GM18907 (cell line): ENCODE data around the gene ACY1.
"Not testable (repeated sequence)": the region's sequence is repeated elsewhere in the genome, so short reads cannot be mapped to it uniquely, and the experiment has no call there.

Experiments
- ATAC-seq: cut with Tn5 transposase; IDR thresholded peaks from one replicate; pipeline ENCODE4 v1.9.1; 2021; ENCODE audit warnings: mild to moderate bottlenecking, moderate library complexity; ENCODE audit not compliant: unreplicated experiment

Gene ACY1

DNA sequence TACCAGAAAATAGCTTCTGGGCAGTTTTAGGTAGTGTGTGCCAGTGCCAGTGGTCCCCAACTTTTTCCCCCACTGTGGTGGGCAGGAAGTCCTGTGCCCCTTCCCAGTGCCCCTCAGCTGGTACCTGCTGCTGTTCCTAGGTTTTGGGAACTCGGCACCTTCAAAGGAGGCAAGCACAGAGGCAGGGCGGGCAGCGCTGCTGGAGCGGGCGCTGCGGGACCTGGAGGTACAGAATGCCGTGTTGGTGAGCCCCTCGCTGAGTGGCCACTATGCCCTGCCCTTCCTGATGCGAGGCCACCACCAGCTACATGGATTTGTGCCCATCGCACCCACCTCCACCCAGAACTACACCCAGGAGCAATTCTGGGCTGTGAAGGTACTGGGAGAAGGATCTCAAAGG lies 3.1 kb upstream of the ACY1 start:
- ATAC-seq: no peak

GRCh38 chr3:51982352-51982837 lies 940 bp upstream of the ACY1 start:
- ATAC-seq: peak; percentile 55

- no peak for ATAC-seq
Observed at GRCh38 chr3:51983578-51984268, 388 bp downstream of the ACY1 start.

- ATAC-seq: no peak
Observed at GRCh38 chr3:51984269-51984647, 923 bp downstream of the ACY1 start.

DNA sequence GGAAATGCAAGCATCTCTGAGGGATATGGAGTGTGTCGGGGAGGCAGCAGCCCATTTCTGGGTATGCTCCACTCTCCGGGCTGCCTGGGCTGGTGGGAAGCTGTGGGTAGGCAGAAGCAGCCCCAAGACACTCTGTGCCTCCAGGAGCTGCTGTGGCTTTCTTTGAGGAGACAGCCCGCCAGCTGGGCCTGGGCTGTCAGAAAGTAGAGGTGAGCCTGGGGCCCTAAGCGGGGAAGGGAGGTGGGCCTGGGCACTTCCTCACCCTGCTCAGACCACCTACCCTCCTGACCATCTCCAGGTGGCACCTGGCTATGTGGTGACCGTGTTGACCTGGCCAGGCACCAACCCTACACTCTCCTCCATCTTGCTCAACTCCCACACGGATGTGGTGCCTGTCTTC lies 1.7 kb downstream of the ACY1 start:
- ATAC-seq: no peak

GRCh38 chr3:51986010-51986947 lies 2.9 kb downstream of the ACY1 start:
- ATAC-seq: no peak

GRCh38 chr3:51987568-51987967 lies 4.2 kb downstream of the ACY1 start:
- no peak for ATAC-seq

DNA sequence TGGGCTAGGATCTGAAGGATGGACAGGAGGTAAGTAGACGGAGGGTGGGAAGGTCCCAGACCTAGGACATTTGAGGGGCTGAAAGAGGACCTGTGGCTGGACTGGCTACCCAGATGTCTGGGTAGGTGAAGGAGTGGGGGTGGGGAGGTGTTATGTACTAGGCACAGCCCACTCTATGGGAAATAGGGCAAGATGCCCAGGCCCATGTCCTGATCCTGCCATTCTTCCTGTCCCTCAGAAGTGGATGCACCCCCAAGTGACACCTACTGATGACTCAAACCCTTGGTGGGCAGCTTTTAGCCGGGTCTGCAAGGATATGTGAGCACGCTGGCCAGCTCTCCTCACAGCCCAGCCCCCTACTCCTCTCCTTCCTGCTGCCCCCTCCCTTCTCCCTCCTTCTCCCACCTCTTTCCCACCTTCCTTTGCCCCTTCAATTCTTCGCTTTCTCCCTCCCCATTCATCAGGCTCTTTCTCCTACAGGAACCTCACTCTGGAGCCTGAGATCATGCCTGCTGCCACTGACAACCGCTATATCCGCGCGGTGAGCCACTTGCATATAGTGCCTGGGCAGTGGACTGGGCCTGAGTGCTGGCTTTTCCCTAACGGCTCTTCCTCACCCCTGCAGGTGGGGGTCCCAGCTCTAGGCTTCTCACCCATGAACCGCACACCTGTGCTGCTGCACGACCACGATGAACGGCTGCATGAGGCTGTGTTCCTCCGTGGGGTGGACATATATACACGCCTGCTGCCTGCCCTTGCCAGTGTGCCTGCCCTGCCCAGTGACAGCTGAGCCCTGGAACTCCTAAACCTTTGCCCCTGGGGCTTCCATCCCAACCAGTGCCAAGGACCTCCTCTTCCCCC lies 5.2 kb downstream of the ACY1 start:
- ATAC-seq: no peak

GRCh38 chr3:51990501-51990971 lies 7.2 kb downstream of the ACY1 start:
- not testable (repeated sequence) for ATAC-seq

DNA sequence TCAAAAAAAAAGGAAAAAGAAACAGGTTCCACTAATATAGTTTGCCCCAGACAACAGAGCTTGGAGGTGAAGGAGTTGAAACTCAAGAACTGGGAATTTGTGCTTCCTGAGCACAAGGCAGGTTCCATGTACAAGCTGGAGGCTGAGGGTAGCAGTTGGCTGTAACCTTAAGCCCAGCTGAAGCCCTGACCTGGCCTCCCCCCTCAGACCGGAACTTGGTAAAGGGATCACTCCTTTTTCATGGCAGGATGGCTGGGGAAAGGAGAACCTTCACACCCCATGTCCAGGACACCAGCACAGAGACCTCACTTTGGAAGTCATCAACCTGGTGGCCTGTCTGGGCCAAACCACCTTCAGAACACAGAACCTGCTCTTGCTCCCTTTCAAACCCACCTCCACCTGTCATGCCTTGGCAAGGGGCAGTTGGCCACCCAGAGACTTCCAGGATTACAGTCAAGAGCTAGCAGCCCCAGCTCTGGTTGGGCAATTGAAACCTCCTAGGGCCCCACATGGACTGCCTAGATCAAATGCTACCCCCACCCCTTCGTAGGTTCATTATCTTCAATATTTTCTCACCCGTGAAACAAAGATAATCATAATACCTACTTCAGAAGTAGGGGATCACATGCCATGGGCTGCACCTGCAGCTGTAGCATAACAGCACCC lies 8.8 kb downstream of the ACY1 start:
- no peak for ATAC-seq

- not testable (repeated sequence) for ATAC-seq
Observed at GRCh38 chr3:51993657-51994056, 10.3 kb downstream of the ACY1 start.

- no peak for ATAC-seq
Observed at GRCh38 chr3:51994530-51994929, 11.2 kb downstream of the ACY1 start.

DNA sequence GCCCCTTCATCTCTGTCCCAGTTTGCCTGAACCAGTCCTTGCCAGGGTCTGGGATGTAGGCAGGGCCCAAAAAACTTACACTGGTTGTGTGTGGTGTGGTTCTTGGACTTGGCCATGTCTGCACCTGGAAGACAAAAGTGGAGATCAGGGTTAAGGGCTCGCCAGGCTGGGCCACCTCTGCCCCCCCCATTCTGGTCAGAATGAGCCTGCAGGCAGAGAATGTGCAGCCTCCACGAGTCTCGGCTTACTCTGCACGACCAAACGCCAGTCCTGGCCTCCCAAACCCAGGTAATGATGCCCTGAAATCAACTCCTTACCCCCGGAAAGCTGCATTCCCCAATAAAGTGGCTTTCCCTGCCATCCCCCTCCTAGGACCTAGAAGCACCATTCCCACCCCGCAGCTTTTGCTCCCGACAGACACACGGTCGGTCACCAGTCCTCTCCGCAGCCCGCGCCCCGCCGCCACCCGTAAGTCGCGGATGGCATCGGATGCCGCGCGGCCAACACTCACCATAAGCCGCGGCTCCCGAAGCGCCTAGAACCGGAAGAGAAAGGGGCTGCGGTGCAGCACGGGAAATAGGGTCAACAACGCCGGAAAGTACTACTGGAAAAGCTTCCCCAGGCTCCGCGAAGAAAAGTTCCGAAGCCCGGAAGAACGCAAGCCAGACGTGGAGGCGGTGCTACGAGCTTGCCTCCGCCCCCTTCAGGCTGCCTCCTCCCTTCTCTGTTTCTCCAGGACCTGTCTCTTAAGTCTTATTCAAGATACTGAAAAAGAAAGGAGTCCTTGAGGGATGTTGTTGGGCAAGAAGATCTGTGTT lies 12.2 kb downstream of the ACY1 start, which contains the start of gene RPL29:
TSS of gene RPL29 (minus strand) at position 550 of the 818 bp plus-strand sequence. CDS start at position 116, 434 bp downstream.
- ATAC-seq: peak; percentile 90

DNA sequence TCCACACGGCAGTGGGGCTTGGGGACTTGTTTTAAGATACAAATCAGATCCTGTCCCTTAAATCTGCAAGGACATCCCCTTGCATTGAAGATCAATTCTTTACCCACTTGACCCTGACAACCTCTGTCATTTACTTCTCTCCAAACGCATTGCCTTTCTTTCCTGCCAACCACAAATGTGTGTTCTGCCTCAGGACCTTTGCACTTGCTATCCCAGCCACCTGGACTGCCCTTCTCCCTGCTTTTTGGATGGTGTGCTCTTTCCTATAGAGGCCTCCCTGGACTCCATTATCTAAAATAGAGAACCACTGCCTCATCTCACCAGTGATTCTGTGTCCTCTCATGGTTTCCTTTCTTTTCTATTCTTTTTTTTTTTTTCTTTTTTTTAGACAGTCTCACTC lies 13.8 kb downstream of the ACY1 start:
- no peak for ATAC-seq

GRCh38 chr3:51997935-51998596 lies 14.7 kb downstream of the ACY1 start:
- no peak for ATAC-seq

- ATAC-seq: no peak
Observed at GRCh38 chr3:51998774-51999173, 15.4 kb downstream of the ACY1 start.

GRCh38 chr3:51999846-52000245 lies 16.5 kb downstream of the ACY1 start:
- no peak for ATAC-seq

DNA sequence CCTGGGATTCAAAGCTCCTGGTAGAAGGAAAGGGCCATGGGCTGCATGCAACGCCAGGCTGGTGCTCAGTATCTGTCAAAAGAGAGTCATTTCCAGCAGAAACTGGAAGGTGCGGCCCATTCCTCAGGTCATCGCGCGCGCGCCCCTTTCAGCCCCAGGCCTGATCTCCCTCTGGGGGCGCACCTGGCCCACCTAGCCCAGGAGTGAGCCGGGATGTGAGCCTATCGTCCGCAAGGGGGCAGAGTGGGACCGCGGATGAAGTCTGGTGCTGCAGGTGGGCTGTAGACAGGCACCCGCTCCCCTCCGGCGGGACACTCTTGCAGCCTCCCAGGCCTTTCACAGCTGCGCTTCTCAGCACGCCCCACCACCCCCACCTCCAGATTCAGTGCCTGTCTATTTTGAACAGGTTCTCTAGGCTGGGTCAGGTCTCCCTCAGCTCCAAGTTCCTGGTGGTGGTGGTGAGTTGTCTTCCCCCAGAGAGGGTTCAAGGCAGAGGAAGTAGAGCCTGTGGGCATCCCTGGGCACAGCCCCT lies 18.2 kb downstream of the ACY1 start:
- ATAC-seq: peak; percentile 70

DNA sequence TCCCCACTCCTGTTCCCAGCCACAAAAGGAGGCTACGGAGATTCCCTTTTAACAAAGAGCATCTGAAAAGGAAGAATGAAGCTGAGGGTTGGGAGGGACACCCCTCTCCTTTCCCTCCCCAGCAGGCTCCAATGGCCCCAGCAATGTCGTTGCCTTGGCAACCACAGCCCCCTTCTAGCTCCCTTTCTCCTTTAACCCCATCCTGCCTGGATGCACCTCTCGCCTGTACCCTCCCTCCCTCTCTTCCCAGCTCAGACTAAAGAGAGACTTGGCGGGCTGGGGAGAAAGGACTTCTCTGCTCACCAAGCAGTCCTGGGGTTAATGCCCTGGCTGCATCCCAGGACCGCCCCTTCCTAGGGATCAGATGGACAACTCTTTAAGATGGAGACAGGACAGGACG lies 19.4 kb downstream of the ACY1 start:
- no peak for ATAC-seq
